Stimulated activated naive CD8-positive, alpha-beta T cell treated with anti-CD3 and anti-CD28 coated beads, Interleukin-15, Interleukin-2, amounts not matched to agents 100 ng/mL and 50 ng/mL, for 24 hours (primary cell): ENCODE results near the gene SEPSECS.

Source experiments
- H3K27ac Mint-ChIP-seq: one replicate; pipeline ENCODE4 v1.8.0; 2021; ENCODE audit warnings: mild to moderate bottlenecking, mixed read lengths
- H3K27me3 Mint-ChIP-seq: one replicate; pipeline ENCODE4 v1.8.0; 2021; ENCODE audit warnings: mixed read lengths
- H3K36me3 Mint-ChIP-seq: one replicate; pipeline ENCODE4 v1.8.0; 2021; ENCODE audit warnings: low read depth, mixed read lengths
- H3K4me1 Mint-ChIP-seq: one replicate; pipeline ENCODE4 v1.8.0; 2021; ENCODE audit warnings: low read depth, mixed read lengths
- H3K4me3 Mint-ChIP-seq: one replicate; pipeline ENCODE4 v1.8.0; 2021; ENCODE audit warnings: mild to moderate bottlenecking, mixed read lengths
- H3K9me3 Mint-ChIP-seq: one replicate; pipeline ENCODE4 v1.8.0; 2021; ENCODE audit warnings: mixed read lengths

The SEPSECS gene

GRCh38 chr4:25108556-25108955 lies 51.7 kb downstream of the SEPSECS start:
- H3K9me3 Mint-ChIP-seq, result no peaks in the 10 kb centered on the region
- peaks cover 3% of the 10 kb centered on the region for H3K27me3 Mint-ChIP-seq
- no peaks in the 10 kb centered on the region for H3K4me1 Mint-ChIP-seq
- no peak overlapping the region for H3K4me3 Mint-ChIP-seq
- no peak overlapping the region for H3K27ac Mint-ChIP-seq
- no peaks in the 10 kb centered on the region for H3K36me3 Mint-ChIP-seq

- Mint-ChIP-seq H3K27ac (no peak overlapping the region), H3K9me3 (no peaks in the 10 kb centered on the region), H3K36me3 (no peaks in the 10 kb centered on the region), H3K4me3 (no peak overlapping the region), H3K4me1 (no peaks in the 10 kb centered on the region), H3K27me3 (peaks cover 3% of the 10 kb centered on the region)
Observed at GRCh38 chr4:25107827-25108516, 52.3 kb downstream of the SEPSECS start.

GRCh38 chr4:25106363-25107151 lies 53.7 kb downstream of the SEPSECS start:
- Mint-ChIP-seq H3K36me3 (no peaks in the 10 kb centered on the region), H3K9me3 (no peaks in the 10 kb centered on the region), H3K27ac (peak overlapping the region; percentile 10), H3K27me3 (peaks cover 3% of the 10 kb centered on the region), H3K4me3 (no peak overlapping the region), H3K4me1 (no peaks in the 10 kb centered on the region)

- Mint-ChIP-seq H3K4me1 (no peaks in the 10 kb centered on the region), H3K9me3 (peaks cover 3% of the 10 kb centered on the region), H3K36me3 (no peaks in the 10 kb centered on the region), H3K27me3 (peaks cover 3% of the 10 kb centered on the region), H3K27ac (no peak overlapping the region), H3K4me3 (no peak overlapping the region)
Observed at GRCh38 chr4:25104591-25104990, 55.7 kb downstream of the SEPSECS start.

GRCh38 chr4:25103418-25103817 lies 56.8 kb downstream of the SEPSECS start:
- Mint-ChIP-seq H3K27ac (no peak overlapping the region), H3K36me3 (no peaks in the 10 kb centered on the region), H3K4me3 (no peak overlapping the region), H3K27me3 (peaks cover 3% of the 10 kb centered on the region), H3K4me1 (no peaks in the 10 kb centered on the region), H3K9me3 (peaks cover 3% of the 10 kb centered on the region)

GRCh38 chr4:25101836-25102235 lies 58.4 kb downstream of the SEPSECS start:
- Mint-ChIP-seq H3K27me3 (peaks cover 12% of the 10 kb centered on the region), H3K4me3 (no peak overlapping the region), H3K4me1 (no peaks in the 10 kb centered on the region), H3K9me3 (peaks cover 3% of the 10 kb centered on the region), H3K36me3 (no peaks in the 10 kb centered on the region), H3K27ac (no peak overlapping the region)

- Mint-ChIP-seq H3K4me1 (no peaks in the 10 kb centered on the region), H3K27me3 (peaks cover 12% of the 10 kb centered on the region), H3K4me3 (no peak overlapping the region), H3K36me3 (no peaks in the 10 kb centered on the region), H3K27ac (no peak overlapping the region), H3K9me3 (peaks cover 3% of the 10 kb centered on the region)
Observed at GRCh38 chr4:25100710-25101109, 59.5 kb downstream of the SEPSECS start.

GRCh38 chr4:25100021-25100555 lies 60.2 kb downstream of the SEPSECS start:
- peaks cover 10% of the 10 kb centered on the region for H3K27me3 Mint-ChIP-seq
- H3K4me3 Mint-ChIP-seq, result no peak overlapping the region
- H3K9me3 Mint-ChIP-seq, result peaks cover 3% of the 10 kb centered on the region
- no peaks in the 10 kb centered on the region for H3K4me1 Mint-ChIP-seq
- no peaks in the 10 kb centered on the region for H3K36me3 Mint-ChIP-seq
- H3K27ac Mint-ChIP-seq, result no peak overlapping the region

- Mint-ChIP-seq H3K4me1 (no peaks in the 10 kb centered on the region), H3K27ac (no peak overlapping the region), H3K4me3 (no peak overlapping the region), H3K9me3 (peaks cover 3% of the 10 kb centered on the region), H3K27me3 (peaks cover 10% of the 10 kb centered on the region), H3K36me3 (no peaks in the 10 kb centered on the region)
Observed at GRCh38 chr4:25098964-25099891, 61.0 kb downstream of the SEPSECS start.

GRCh38 chr4:25096981-25097443 lies 63.2 kb downstream of the SEPSECS start:
- no peaks in the 10 kb centered on the region for H3K4me1 Mint-ChIP-seq
- H3K36me3 Mint-ChIP-seq, result no peaks in the 10 kb centered on the region
- no peak overlapping the region for H3K27ac Mint-ChIP-seq
- peaks cover 10% of the 10 kb centered on the region for H3K9me3 Mint-ChIP-seq
- peaks cover 13% of the 10 kb centered on the region for H3K27me3 Mint-ChIP-seq
- no peak overlapping the region for H3K4me3 Mint-ChIP-seq

- Mint-ChIP-seq H3K9me3 (peaks cover 9% of the 10 kb centered on the region), H3K27me3 (peaks cover 13% of the 10 kb centered on the region), H3K27ac (no peak overlapping the region), H3K4me3 (no peak overlapping the region), H3K4me1 (no peaks in the 10 kb centered on the region), H3K36me3 (no peaks in the 10 kb centered on the region)
Observed at GRCh38 chr4:25096251-25096980, 63.8 kb downstream of the SEPSECS start.

- H3K27ac Mint-ChIP-seq, result no peak overlapping the region
- peaks cover 6% of the 10 kb centered on the region for H3K9me3 Mint-ChIP-seq
- no peaks in the 10 kb centered on the region for H3K36me3 Mint-ChIP-seq
- H3K27me3 Mint-ChIP-seq, result peaks cover 13% of the 10 kb centered on the region
- H3K4me1 Mint-ChIP-seq, result no peaks in the 10 kb centered on the region
- H3K4me3 Mint-ChIP-seq, result no peak overlapping the region
Observed at GRCh38 chr4:25095837-25096236, 64.4 kb downstream of the SEPSECS start.

- Mint-ChIP-seq H3K4me1 (peaks cover 8% of the 10 kb centered on the region), H3K4me3 (no peak overlapping the region), H3K9me3 (peaks cover 6% of the 10 kb centered on the region), H3K27me3 (peaks cover 26% of the 10 kb centered on the region), H3K27ac (no peak overlapping the region), H3K36me3 (no peaks in the 10 kb centered on the region)
Observed at GRCh38 chr4:25092139-25092538, 68.1 kb downstream of the SEPSECS start.

- peaks cover 29% of the 10 kb centered on the region for H3K27me3 Mint-ChIP-seq
- peaks cover 8% of the 10 kb centered on the region for H3K4me1 Mint-ChIP-seq
- no peaks in the 10 kb centered on the region for H3K36me3 Mint-ChIP-seq
- H3K9me3 Mint-ChIP-seq, result peaks cover 6% of the 10 kb centered on the region
- H3K27ac Mint-ChIP-seq, result no peak overlapping the region
- no peak overlapping the region for H3K4me3 Mint-ChIP-seq
Observed at GRCh38 chr4:25090516-25090915, 69.7 kb downstream of the SEPSECS start.
